Skin epidermis (tissue), 12 donors: ENCODE measurements around the gene GALNT9.
"Not testable (repeated sequence)": the region's sequence is repeated elsewhere in the genome, so short reads cannot be mapped to it uniquely, and the experiment has no call there.

Source experiments
- H3K27ac ChIP-seq, 21 experiments: fragments of 200-600 bp; sonication (generic) in 11 of 21; one replicate each; pipeline ENCODE4 v1.5.0; 2020; ENCODE audit warnings: mild to moderate bottlenecking in 3 of 21, inconsistent platforms in 2 of 21, moderate library complexity in 2 of 21
- H3K4me3 ChIP-seq, 7 experiments: fragments of 200-600 bp; sonication (generic) in 2 of 7; one replicate each; pipeline ENCODE4 v1.5.0; 2020; ENCODE audit warnings: inconsistent platforms in 2 of 7, mild to moderate bottlenecking in 2 of 7, moderate library complexity in 1 of 7

The GALNT9 gene

DNA sequence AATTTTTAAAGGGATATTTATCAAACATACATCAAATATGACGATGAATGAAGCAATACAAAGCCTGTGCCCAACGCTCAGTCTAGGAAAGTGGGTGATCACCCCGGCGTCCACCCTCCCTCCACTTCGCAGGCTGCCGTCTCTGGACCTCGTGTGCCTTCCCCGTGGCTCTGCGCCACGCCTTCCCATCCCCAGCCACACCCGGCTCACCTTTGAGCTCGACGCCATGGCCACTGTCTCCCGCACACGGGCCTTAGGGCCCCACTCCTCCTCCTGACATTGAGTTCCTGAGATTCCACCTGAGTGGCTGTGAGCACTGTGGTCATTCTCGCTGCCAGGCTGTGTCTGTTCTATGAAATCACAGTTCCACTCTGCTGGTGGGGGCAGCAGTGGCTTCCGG, 56.7 kb downstream of the GALNT9 start:
- H3K27ac ChIP-seq = no peak overlapping the region
- H3K4me3 ChIP-seq = no peak overlapping the region

DNA sequence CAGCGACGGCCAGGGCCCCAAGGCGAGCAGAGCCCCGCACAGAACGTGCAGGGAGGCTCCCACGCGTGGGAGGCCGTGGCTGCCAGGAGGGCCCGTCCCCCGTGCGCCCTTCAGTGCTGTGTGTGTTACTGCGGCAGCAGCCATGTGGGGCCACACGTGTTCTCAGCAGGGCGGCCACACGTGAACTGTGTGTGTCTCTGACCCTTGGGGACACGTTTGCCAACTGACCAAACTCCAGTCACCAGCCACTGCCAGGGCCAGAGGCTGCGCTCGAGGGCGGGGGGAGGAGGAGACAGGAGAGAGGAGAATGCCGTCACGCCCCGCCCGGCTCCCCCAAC, 57.7 kb downstream of the GALNT9 start:
- Histone ChIP-seq H3K4me3 (no peak overlapping the region), H3K27ac (no peak overlapping the region)

DNA sequence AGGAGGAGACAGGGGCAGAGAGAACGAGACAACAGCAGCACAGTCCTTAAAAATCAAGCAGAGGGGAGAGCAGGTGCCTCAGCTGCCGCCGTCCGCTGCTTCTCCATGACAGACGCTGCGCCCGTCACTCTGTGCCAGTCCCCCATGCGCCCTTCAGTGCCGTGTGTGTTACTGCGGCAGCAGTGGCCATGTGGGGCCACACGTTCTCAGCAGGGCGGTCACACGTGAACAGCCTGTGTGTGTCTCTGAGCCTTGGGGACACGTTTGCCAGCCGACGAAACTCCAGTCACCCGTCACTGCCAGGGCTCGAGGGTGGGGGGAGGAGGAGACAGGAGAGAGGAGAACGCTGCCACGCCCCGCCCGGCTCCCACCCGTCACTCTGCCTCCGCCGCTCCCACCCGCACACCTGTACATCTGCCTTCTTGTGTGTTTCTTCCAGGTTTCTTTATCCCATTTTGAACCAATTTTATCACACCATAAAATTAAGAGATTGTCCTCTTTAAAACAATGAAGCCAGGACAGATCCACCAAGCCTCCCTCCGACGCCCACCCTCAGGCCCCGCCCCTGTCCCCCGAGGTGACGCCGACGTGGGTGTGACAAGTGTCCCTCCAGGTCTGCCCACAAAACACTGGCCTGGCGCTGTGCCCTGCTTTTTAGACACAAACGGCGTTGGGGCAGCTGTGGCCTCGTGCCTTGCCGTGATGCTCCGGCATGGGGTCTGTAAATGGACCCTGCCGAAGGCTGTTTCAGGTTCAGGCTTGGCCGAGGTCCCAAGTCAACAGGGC, 58.2 kb downstream of the GALNT9 start:
- Histone ChIP-seq H3K4me3 (no peak overlapping the region), H3K27ac (no peak overlapping the region)

DNA sequence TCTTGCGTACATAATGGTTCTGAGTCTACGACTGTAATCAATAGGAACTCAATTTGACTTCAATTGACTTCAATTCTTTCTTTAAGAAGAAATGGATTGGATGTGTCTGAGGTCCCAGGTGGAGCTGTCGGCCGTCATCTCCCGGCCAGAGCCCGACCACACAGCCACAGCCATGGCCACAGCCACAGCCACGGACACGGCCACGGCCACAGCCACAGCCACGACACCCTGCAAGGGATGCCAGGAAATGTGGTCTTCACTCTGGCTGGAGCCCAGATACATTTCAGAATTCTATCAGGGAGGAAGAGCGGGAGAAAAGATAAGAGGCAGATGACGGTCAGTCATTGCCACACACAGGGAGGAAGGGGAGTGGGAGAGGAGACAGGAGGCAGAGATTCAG, 58.9 kb downstream of the GALNT9 start:
- Histone ChIP-seq H3K4me3 (no peak overlapping the region), H3K27ac (no peak overlapping the region)

GRCh38 chr12:132269271-132269968, 60.0 kb downstream of the GALNT9 start:
- H3K4me3 ChIP-seq = no peak overlapping the region
- no peak overlapping the region for H3K27ac ChIP-seq

- no peak overlapping the region for H3K4me3 ChIP-seq
- H3K27ac ChIP-seq = no peak overlapping the region
Measured at GRCh38 chr12:132268674-132269073, 60.7 kb downstream of the GALNT9 start.

GRCh38 chr12:132267873-132268272, 61.5 kb downstream of the GALNT9 start:
- Histone ChIP-seq H3K4me3 (no peak overlapping the region), H3K27ac (no peak overlapping the region)

DNA sequence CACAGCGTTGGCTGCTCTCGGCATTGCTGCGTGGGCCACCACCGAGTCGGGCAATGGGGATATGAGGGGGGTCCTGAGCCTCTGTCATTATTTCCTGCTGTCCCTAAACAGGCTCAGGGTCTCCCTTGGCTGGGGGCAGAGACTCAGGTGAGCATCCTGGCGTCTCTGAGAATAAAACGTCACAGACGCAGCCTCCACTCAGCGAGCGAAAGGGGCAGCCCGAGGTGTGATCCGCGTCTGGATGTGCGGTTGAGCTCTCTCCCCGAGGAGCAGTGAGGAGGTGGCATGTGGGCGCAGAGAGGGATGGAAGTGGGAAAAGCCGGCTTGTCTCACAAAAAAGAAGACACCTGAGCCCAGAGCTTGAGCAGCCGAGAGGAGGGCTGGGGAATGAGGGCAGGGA, 62.6 kb downstream of the GALNT9 start:
- no peak overlapping the region for H3K4me3 ChIP-seq
- H3K27ac ChIP-seq = no peak overlapping the region

- Histone ChIP-seq H3K4me3 (no peak overlapping the region), H3K27ac (no peak overlapping the region)
Measured at GRCh38 chr12:132266370-132266769, 63.0 kb downstream of the GALNT9 start.

DNA sequence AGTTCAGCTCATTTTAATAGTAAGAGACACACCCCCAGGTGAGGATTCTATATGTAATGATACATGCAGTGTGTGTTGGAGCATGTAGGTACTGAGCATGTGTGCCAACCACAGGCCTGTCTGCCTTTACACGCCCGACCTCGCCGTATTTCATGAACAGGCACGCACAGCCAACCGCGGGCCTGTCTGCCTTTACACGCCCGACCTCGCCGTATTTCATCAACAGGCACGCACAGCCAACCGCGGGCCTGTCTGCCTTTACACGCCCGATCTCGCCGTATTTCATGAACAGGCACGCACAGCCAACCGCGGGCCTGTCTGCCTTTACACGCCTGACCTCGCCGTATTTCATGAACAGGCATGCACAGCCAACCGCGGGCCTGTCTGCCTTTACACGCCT, 63.6 kb downstream of the GALNT9 start:
- not testable (repeated sequence) for H3K4me3 ChIP-seq, H3K27ac ChIP-seq

DNA sequence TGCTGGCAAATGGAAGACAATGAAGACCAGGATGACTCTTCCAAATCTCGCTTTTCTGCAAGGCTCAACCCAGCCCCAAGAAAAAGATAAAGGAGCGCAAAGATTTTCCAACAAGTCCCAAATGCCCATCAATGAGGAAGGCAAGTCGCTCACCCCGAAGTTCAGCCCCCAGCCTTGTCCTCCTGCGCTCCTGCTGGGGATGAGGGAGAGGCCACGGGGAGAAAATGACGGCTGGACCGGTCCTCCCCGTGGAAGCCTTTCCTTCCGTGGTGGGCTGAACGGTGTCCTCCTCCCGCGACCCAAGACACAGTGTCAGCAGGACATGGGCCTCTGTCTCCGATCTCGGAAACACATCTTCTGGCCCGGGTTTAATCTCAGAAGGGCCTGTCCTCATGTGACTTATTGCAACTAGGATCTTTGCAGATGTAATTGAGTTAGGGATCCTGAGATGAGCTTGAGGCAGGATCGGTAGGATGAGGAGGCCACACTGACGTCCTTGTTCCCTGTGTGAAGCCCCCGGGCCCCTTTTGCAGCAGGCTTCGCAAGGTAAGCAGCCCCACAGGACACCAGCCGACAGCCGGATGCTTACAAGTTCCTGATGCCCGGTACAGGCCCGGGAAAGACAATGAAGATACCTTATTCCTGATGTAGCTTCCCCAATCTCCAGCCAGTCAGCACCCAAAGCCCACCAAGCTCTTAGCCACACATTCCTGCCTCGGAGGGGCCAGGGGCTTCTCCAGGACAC, 64.2 kb downstream of the GALNT9 start:
- Histone ChIP-seq H3K27ac (no peak overlapping the region), H3K4me3 (no peak overlapping the region)

DNA sequence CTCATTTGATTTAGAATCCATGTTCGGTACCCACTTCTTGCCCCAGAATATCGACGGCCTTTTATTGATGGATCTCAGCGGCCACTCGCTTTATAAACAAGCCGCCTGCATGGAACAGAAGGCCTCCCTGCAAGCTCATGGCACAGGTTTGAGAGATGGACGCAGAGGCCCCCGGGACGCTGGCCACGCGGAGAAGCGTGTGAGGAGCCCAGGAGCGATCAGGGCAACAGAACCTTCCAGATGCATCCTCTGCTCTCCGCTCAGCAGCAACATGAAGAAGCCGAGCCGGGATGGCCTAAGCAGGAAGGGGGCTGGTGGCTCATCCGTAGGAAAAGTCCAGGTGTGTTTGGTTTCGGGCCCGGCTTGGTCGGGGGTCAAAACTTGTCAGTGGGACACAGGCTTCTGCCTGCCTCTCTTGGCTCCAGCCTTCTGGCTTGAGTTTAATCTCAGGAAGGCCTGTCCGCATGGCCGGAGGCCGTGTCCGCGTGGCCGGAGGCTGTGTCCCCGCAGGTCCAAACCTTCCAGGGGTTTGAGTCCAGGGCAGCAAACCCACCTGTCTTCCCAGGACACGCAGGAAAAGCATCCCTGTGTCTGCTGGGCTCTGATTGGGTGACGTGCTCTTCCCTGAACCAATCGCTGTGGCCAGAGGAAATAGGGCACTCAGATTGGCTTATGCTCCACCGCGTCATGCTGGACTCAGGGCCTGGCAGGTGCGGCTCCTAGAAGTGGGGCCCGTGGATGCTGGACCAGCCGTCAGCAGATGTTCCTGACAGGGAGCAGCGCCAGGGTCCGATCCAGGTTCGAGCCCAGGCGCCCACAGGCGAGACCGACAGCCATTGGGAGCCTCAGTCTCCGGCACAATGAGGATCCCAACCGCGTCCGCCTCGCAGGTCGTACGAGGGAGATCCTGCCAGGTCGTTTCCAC, 65.0 kb downstream of the GALNT9 start:
- Histone ChIP-seq H3K4me3 (no peak overlapping the region), H3K27ac (no peak overlapping the region)

GRCh38 chr12:132263451-132264049, 65.8 kb downstream of the GALNT9 start:
- Histone ChIP-seq H3K27ac (no peak overlapping the region), H3K4me3 (no peak overlapping the region)

DNA sequence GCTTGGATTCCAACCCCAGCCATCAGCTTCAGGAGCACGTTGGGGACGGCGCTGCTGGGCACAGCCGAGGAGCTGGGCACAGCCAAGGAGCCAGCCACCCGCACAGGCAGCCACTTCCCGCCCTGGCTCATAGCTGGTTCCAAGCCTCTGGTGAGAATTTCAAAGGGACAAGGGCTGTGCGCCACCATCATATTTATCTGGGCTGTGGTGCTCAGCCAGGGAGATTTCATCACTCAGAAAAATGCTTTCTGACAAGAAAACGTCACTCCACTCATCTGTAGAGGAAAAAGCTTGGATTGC, 66.4 kb downstream of the GALNT9 start:
- Histone ChIP-seq H3K27ac (no peak overlapping the region), H3K4me3 (no peak overlapping the region)

DNA sequence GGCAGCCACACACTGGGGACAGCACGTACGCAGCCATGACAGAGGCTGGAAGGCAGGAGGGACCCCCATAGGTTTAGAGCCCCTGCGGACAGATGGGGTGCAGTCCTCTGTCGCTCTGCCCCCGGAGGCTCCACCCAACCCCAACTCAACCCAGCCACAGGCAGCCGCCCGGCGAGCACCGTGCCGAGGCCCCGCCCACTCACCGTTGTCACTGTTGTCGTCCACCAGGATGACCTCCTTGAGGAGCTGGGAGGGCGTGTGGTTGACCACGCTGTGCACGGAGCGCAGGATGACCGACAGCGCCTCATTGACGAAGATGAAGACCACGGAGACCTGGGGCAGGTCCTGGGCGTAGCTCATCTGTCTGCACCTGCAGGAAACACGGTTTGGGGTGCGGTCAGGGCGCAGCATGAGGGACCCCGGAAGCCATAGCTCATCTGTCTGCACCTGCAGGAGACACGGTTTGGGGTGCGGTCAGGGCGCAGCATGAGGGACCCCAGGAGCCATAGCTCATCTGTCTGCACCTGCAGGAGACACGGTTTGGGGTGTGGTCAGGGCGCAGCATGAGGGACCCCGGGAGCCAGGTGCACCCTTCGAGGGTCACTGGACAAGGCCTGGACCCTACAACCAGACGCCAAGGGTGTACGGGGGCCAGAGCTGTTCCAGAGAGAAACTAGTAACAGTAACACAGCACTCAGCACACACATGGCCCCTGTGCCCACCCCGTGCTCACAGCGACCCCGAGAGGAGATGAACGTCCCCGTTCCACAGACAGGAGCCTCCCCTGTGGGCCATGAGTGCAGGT, 66.9 kb downstream of the GALNT9 start:
- Histone ChIP-seq H3K4me3 (no peak overlapping the region), H3K27ac (no peak overlapping the region)

DNA sequence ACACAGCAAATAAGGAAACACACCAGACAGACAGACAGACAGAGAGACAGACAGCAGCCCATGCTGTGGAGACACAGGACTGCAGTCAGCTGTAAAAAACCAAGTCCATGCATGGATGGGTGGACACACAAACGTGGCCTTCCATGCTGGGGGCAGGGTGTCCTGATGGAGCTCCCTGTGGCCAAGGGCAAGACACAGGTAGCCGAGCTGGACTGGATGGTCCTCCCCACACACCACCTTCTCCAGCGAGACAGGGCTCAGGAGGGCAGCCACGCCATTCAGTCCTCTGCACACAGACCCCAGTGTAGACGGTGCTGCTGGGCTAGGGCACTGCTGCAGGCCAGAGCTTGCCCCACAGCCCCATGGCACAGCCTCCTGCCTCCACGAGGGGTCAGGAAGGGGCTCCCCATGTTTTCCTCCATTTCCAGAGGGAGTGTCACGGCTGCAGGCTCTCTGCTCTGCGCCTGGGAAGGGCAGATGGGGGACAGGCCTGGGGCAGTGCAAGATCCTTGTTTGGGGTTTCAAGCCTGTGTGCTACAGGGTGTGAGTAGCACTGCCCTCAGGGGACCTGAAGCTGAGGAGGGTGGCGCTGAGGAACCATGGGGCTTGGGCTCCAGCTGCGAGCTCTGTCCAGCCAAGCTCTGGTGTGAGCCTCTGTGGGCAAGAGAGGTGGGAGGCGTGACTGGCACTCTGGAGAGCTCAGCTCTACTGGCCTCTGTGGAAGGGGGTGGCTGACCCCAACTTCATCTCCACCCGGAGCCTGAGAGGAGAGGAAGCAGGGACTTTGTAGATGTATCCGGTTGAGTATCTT, 67.9 kb downstream of the GALNT9 start:
- Histone ChIP-seq H3K4me3 (no peak overlapping the region), H3K27ac (no peak overlapping the region)

- H3K27ac ChIP-seq = no peak overlapping the region
- H3K4me3 ChIP-seq = no peak overlapping the region
Measured at GRCh38 chr12:132260721-132261120, 68.7 kb downstream of the GALNT9 start.
